BJ (cell line): ENCODE measurements around the gene UPF1. TPM values are rescaled to one million over a fixed set of nuclear protein-coding genes. Genes with fewer than 3 reads are reported as not detected.
A peak's percentile ranks its signal among the peaks of the same experiment; 100 is the strongest.
"Not testable (repeated sequence)": the region's sequence is repeated elsewhere in the genome, so short reads cannot be mapped to it uniquely, and the experiment has no call there.

Experiments
- CTCF ChIA-PET: fragments of 350-600 bp; formaldehyde crosslinking; extraction: SDS; loops from one replicate; lab custom pipeline; 2021; ENCODE audit warnings: antibody characterized with exemption, inconsistent platforms; lab: Yijun Ruan, JAX
- POLR2A ChIA-PET: fragments of 300-600 bp; sonication (Branson Sonifier 250); formaldehyde crosslinking; extraction: SDS; loops from one replicate; lab custom pipeline; 2021; ENCODE audit warnings: antibody characterized with exemption; lab: Charles Lee
- DNase-seq: peaks from one replicate; pipeline ENCODE4 v3.0.0-alpha.2; 2011; ENCODE audit warnings: low read depth
- H3K27me3 ChIP-seq: 2 replicates; pipeline ENCODE4 v1.6.0; 2011; ENCODE audit warnings: low read length; ENCODE audit not compliant: control insufficient read depth, insufficient read depth
- H3K36me3 ChIP-seq: 2 replicates; pipeline ENCODE4 v1.5.1; 2011; ENCODE audit warnings: low read length; ENCODE audit not compliant: control insufficient read depth, insufficient read depth
- H3K4me3 ChIP-seq: 2 replicates; pipeline ENCODE4 v1.5.1; 2011; ENCODE audit warnings: low read depth, mild to moderate bottlenecking, control low read depth, low read length
- polyA plus RNA-seq: library from polyadenylated mRNA; depleted of rRNA; stranded (reverse); fragments of >200 nt; gene quantifications from 2 replicates; pipeline ENCODE4 v1.2.3, GENCODE V29; 2011
- TF ChIP-seq, protein P1 (sequence below): IDR thresholded peaks from 2 replicates; pipeline ENCODE4 v1.5.1; 2011; ENCODE audit warnings: low read depth, mild to moderate bottlenecking, control low read depth, inconsistent platforms, low read length, moderate library complexity; ENCODE audit not compliant: insufficient read depth

The UPF1 gene
- polyA plus RNA-seq, 1 experiment = 24.1 TPM

- peaks cover 3% of the 10 kb centered on the region; the same call in 1 of the 2 replicates for H3K27me3 ChIP-seq
- TF ChIP-seq, protein P1, sequence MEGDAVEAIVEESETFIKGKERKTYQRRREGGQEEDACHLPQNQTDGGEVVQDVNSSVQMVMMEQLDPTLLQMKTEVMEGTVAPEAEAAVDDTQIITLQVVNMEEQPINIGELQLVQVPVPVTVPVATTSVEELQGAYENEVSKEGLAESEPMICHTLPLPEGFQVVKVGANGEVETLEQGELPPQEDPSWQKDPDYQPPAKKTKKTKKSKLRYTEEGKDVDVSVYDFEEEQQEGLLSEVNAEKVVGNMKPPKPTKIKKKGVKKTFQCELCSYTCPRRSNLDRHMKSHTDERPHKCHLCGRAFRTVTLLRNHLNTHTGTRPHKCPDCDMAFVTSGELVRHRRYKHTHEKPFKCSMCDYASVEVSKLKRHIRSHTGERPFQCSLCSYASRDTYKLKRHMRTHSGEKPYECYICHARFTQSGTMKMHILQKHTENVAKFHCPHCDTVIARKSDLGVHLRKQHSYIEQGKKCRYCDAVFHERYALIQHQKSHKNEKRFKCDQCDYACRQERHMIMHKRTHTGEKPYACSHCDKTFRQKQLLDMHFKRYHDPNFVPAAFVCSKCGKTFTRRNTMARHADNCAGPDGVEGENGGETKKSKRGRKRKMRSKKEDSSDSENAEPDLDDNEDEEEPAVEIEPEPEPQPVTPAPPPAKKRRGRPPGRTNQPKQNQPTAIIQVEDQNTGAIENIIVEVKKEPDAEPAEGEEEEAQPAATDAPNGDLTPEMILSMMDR = no peak
- ChIA-PET POLR2A (no interaction called here), CTCF (no interaction called here)
- no peak overlapping the region for H3K4me3 ChIP-seq
- DNase-seq = no peak
- H3K36me3 ChIP-seq = no peaks in the 10 kb centered on the region
Measured at GRCh38 chr19:18804643-18805042, 27.1 kb upstream of the UPF1 start.

DNA sequence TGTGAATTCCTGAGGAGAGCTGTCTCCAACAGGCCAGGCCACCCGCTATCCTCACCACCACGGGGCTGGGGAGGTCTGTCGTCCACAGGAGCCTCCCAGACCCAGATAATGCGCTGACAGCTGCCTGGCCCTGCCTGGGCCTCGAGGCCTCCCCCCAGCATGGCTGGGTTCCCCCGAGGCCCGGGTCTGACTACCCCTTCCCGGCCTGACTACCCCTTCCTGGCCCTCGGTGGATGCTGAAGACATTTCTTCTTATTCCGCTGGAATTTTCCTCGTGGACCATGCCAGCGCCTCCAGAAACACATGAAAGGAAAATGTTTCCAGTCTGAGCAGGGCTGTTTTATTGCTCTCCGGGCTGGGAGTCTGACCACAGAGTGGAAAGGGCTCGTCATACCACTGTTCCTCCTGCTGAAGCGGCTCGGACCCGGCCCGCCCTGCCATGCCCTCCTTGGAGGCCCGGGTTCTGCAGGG, 23.9 kb upstream of the UPF1 start:
- Histone ChIP-seq H3K4me3 (no peak overlapping the region), H3K36me3 (no peaks in the 10 kb centered on the region), H3K27me3 (no peaks in the 10 kb centered on the region; the same call in 1 of the 2 replicates)
- peak; percentile 47 for DNase-seq
- CTCF ChIA-PET = interaction anchor here (0.6 kb wide), 1 partner anchor 398 kb away, joined by 4 read pairs; no protein-coding TSS in a partner anchor
- POLR2A ChIA-PET = no interaction called here
- TF ChIP-seq, protein P1 = no peak

GRCh38 chr19:18809149-18809868, 22.4 kb upstream of the UPF1 start:
- no peaks in the 10 kb centered on the region; the same call in 1 of the 2 replicates for H3K27me3 ChIP-seq
- DNase-seq = peak; percentile 69
- ChIA-PET POLR2A (no interaction called here), CTCF (interaction anchor here (1.1 kb wide), 1 partner anchor 359 kb away, joined by 5 read pairs; no protein-coding TSS in a partner anchor)
- H3K36me3 ChIP-seq = no peaks in the 10 kb centered on the region
- TF ChIP-seq, protein P1 = no peak
- H3K4me3 ChIP-seq = no peak overlapping the region

- H3K4me3 ChIP-seq, DNase-seq, POLR2A ChIA-PET, H3K27me3 ChIP-seq, H3K36me3 ChIP-seq: not testable (repeated sequence)
- CTCF ChIA-PET = interaction anchor here (0.7 to 1.8 kb wide), 3 partner anchors 19 to 222 kb away, joined by 3 to 8 read pairs (median 3); no protein-coding TSS in a partner anchor
Measured at GRCh38 chr19:18811638-18812037, 20.1 kb upstream of the UPF1 start.

GRCh38 chr19:18814063-18814462, 17.7 kb upstream of the UPF1 start:
- Histone ChIP-seq H3K36me3 (no peaks in the 10 kb centered on the region), H3K27me3 (no peaks in the 10 kb centered on the region; the same call in 1 of the 2 replicates), H3K4me3 (no peak overlapping the region)
- CTCF ChIA-PET = interaction anchor here (1.0 to 1.3 kb wide), 4 partner anchors 14 to 138 kb away, joined by 3 to 5 read pairs (median 4); no protein-coding TSS in a partner anchor
- DNase-seq = no peak
- TF ChIP-seq, protein P1 = peak; percentile 6; the same call in 1 of the 2 replicates
- POLR2A ChIA-PET = no interaction called here
